ENCODE data around the gene PCK2.

The PCK2 gene

DNA sequence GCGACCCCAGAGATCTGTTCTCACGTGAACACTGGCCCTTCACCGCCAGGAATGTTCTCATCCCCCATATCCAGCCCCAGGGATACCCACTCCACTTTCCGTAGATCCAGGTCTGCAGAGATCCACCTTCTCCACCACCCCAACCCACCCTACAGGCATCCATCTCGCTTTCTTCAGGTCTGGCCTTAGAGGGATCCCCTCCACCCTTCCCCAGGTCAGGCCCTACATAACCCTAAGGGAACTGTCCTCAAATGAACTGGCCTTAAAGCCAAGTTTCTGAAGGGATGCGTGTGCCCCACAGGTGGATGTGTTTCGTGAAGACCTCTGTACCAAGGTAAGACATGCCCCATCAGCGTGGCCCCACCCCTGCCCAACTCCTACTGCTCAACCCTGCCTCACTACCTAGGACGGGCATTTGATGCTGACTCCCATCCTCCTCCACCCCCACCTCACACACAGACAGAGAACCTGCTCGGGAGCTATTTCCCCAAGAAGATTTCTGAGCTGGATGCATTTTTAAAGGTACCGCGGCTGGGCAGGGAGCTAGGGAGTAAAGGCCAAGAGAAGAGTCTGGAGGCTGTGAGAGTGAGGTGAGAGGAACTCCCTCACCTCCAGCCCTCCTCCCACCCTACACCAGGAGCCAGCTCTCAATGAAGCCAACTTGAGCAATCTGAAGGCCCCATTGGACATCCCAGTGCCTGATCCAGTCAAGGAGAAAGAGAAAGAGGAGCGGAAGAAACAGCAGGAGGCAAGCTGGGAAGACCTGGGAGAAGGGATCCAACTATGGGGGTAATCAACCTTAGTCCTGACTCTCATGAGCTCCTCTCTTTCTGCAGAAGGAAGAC is 42.8 kb downstream of the PCK2 start:
- DNase-seq (ENCODE audit: low read depth) = no peak

GRCh38 chr14:24137529-24138395 is 43.7 kb downstream of the PCK2 start:
- no peak for DNase-seq (ENCODE audit: low read depth)

DNA sequence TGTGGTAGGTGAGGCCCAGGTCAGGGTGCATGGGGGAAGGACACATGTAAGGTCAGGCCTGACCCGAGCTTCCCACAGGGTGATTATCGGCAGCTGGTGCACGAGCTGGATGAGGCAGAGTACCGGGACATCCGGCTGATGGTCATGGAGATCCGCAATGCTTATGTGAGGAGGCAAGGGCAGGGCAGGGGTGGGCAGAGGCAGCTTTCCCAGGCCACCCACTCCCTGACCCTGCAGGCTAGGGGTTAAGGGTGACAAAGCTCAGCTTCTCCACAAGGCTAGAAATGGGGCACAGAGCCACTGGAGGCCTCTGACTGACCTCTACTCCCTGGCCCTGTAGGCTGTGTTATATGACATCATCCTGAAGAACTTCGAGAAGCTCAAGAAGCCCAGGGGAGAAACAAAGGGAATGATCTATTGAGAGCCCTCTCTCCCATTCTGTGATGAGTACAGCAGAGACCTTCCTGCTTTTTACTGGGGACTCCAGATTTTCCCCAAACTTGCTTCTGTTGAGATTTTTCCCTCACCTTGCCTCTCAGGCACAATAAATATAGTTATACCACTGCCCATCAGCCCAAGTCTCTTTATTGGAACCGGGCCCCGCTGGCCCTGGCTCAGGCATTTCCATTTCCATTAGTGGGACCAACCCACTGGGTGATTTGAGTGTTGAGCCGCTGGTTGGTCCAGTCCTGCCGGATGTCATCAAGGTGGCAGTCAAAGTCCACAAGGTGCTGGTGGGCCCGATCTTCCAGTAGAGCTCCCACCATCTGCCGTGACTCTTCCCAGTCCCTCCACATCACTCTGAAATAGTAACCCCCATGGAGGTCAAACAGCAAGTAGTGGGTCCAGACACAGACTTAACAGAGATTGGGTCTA is 44.5 kb downstream of the PCK2 start:
- DNase-seq (ENCODE audit: low read depth) = no peak

DNA sequence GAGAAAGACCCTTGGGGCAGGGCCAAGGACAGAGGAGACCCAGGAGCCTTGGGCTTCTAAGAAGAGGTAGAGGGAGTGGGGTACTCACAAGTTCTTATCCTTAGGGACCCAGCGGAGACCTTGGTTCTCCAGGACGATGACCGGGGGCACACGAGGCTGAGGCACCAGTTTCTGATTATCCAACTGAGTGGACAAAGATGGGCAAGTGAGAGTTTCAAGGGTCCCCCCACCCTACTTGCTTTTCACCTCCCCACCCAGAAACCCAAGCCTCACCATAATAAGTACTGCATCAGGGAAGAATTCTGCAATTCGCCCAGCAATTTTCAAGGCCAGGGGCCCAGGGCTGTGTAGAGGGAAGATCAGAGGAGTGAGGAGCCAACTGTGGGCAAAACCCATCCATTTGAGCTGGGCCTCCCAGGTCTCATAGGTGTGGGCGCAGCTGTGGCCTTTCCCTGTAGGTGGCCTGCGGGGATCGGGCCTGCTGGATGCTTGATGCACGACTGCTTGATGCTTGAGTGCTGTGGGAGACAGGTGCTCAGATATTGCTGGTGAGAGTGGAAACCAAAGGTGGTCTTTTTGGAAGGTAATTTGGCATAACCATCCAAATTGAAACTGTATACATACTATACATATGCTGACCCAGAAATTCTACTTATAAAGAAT is 45.3 kb downstream of the PCK2 start:
- DNase-seq (ENCODE audit: low read depth) = no peak

GRCh38 chr14:24141097-24141880 is 47.2 kb downstream of the PCK2 start, which contains the start of gene EMC9:
EMC9 (minus strand) TSS chr14:24141591; CDS start chr14:24141304, 287 bp downstream.
- peak; percentile 99 for DNase-seq (ENCODE audit: low read depth)

GRCh38 chr14:24143511-24143910 is 49.4 kb downstream of the PCK2 start:
- DNase-seq (ENCODE audit: low read depth) = no peak

DNA sequence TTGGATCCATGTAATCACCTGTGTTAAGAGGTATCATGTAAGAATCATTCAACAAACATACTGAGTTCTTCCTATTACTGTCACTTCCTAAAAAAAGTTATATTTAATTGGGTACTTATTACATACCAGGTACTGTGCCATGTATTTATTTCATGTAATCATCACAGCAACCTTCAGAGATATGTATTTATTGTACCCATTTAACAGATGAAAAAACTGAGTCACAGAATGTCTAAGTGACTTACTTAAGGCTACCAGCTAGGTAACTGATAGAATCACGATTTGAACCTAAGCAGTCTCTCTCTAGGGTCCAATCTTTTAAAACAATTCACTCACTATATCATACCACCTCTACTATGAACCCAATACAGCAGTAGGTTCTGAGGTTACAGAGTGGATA is 50.3 kb downstream of the PCK2 start:
- DNase-seq (ENCODE audit: low read depth) = no peak

DNA sequence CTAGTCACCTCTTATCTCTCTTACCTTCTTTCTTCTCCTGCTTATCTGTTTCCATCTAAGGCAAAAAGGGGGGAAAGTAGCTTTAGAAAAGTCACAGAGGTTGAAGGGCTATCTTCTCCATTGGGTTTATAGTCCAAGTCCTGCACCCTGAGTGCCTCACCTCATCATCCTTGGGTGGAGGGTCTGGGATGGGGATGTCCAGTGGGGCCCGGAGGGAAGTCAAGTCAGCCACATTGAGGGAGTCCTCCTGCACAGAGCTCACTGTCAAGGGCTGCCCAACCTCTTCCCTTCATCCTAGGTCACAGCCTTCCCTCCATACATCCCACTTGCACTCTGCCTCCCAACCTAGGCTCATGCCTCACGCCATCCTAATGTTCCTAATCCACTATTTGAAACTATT is 51.1 kb downstream of the PCK2 start:
- no peak for DNase-seq (ENCODE audit: low read depth)

DNA sequence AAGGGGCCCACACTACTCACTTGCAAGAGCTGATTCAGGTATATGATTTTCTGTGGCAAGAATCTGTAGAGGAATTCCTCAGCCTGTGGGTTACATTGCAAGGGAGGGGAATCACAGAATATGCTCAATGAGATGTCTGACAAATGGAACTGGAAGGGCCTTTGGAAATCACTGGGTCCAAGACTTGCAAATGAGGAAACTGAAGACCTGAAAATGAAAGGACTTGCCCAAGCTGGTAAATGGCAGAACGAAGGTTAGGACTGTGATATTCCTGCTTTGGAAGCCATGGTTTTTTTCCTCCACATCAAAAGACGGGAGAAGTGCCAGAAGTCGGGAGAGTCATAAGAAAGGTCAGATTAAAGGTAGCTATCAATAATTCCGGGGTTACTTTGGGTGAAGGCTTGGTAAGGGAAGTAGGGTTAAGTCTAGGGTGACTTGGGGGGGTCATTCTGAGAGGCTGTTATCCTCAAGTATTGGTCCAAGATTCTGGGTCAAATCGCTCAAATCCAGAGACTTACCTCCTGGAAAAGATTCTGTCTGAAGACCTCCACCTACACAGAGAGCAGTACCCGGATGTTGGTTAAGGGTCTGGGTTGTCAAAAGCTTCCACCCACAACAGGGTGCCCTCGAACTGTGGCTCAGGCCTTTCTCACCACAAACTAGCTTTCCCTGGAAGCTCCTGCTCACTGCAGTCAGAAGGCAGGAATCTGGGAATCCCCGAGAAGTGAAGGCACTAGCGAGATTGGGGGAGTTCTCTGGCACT is 51.8 kb downstream of the PCK2 start:
- DNase-seq (ENCODE audit: low read depth) = no peak

DNA sequence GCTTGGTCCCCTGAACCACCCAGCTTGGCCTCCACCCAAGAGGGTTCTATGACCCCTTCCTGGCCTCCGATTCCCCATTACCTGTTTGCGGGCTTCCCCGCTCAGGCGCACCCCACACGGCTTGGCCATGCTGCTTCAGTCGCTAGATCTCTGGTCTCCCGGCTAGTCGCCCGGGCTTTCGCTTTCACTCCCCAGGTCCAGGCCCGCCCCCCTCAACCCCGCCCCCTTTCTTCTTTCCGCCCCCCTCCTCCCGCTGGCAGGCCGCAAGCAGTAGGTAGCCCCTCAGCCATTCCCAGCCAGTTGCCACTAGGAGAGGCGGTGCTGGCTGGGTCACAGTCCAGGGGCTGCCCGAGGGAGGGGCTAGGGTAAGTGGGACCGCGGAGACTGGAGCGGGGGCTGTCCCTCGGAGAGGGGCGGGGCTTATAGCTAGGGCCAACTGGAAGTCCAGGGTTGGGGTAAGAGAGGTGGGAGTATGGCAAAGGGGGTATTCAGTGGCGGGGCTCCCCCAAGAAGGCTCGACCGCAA is 52.4 kb downstream of the PCK2 start, which contains the start of gene PSME2:
PSME2 (minus strand) TSS at position 158 of the 525 bp plus-strand sequence; CDS start at position 129, 29 bp downstream.
- DNase-seq (ENCODE audit: low read depth) = peak; percentile 75

GRCh38 chr14:24146978-24147760 is 53.1 kb downstream of the PCK2 start, which contains the start of gene RNF31:
RNF31 (plus strand) TSS chr14:24147498; CDS start chr14:24147699, 201 bp downstream.
- peak; percentile 96 for DNase-seq (ENCODE audit: low read depth)

- no peak for DNase-seq (ENCODE audit: low read depth)
These were observed 53.8 kb downstream of the PCK2 start for GRCh38 chr14:24147761-24148428.

GRCh38 chr14:24149302-24149969 is 55.3 kb downstream of the PCK2 start:
- DNase-seq (ENCODE audit: low read depth) = no peak

DNA sequence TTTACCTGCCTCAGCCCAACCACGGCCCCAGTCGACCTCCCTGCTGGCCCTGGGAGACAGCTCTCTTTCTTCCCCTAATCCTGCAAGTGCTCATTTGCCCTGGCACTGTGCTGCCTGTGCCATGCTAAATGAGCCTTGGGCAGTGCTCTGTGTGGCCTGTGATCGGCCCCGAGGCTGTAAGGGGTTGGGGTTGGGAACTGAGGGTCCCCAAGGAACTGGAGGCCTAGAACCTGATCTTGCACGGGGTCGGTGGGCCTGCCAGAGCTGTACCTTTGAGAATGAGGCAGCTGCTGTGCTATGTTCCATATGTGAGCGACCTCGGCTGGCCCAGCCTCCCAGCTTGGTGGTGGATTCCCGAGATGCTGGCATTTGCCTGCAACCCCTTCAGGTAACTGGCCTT is 56.0 kb downstream of the PCK2 start:
- DNase-seq (ENCODE audit: low read depth) = no peak

DNA sequence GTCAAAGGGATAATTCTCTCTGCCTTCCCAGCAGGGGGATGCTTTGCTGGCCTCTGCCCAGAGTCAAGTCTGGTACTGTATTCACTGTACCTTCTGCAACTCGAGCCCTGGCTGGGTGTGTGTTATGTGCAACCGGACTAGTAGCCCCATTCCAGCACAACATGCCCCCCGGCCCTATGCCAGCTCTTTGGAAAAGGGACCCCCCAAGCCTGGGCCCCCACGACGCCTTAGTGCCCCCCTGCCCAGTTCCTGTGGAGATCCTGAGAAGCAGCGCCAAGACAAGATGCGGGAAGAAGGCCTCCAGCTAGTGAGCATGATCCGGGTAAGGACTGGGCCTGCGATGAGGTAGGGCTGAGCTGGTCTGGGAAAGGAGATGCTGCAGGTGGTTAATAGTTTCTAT is 56.5 kb downstream of the PCK2 start:
- DNase-seq (ENCODE audit: low read depth) = no peak

- no peak for DNase-seq (ENCODE audit: low read depth)
These were observed 56.9 kb downstream of the PCK2 start for GRCh38 chr14:24150993-24151392.

DNA sequence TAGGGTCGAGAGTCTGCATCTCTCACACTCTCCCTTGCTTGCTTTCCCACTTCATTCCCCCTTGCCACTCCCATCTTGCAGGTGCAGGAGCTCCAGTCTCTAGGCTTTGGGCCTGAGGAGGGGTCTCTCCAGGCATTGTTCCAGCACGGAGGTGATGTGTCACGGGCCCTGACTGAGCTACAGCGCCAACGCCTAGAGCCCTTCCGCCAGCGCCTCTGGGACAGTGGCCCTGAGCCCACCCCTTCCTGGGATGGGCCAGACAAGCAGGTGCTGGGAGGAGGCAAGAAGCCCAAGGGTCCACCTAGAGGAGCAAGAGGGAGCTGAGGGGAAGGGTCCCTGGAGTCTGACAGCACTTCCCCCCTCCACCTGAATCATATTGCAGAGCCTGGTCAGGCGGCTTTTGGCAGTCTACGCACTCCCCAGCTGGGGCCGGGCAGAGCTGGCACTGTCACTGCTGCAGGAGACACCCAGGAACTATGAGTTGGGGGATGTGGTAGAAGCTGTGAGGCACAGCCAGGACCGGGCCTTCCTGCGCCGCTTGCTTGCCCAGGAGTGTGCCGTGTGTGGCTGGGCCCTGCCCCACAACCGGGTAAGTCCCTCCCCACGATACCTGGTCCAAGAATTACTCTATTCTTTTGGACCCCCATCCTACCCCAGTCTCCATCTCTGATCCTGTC is 57.4 kb downstream of the PCK2 start:
- no peak for DNase-seq (ENCODE audit: low read depth)

All from activated gamma-delta T cell treated with anti-CD3 and anti-CD28 coated beads, Interleukin-2, amount 50 U/mL, for 16 hours (primary cell).